DMS153 treated with DMSO at 0.1 percent for 48 hours (cell line): ENCODE results near the gene ARHGAP33.

Experiments
- DNase-seq: peaks from one replicate; lab custom pipeline; 2025; ENCODE audit not compliant: unreplicated experiment; lab: John Stamatoyannopoulos, UW

ARHGAP33 gene

GRCh38 chr19:35775298-35776101 is at the start of gene ARHGAP33:
Gene ARHGAP33, plus strand, starts transcription at chr19:35775564. Its CDS starts 95 bp downstream, at chr19:35775659.
- peak; percentile 97 for DNase-seq

- DNase-seq: no peak
Measured at GRCh38 chr19:35727053-35727955, 48.1 kb upstream of the ARHGAP33 start.

- no peak for DNase-seq
Measured at GRCh38 chr19:35727956-35728706, 47.2 kb upstream of the ARHGAP33 start.

- no peak for DNase-seq
Measured at GRCh38 chr19:35729021-35729420, 46.3 kb upstream of the ARHGAP33 start.

- no peak for DNase-seq
Measured at GRCh38 chr19:35729763-35730162, 45.6 kb upstream of the ARHGAP33 start.

GRCh38 chr19:35730326-35730725 is 45.0 kb upstream of the ARHGAP33 start:
- DNase-seq: no peak

GRCh38 chr19:35731353-35731752 is 44.0 kb upstream of the ARHGAP33 start:
- DNase-seq: no peak

- no peak for DNase-seq
Measured at GRCh38 chr19:35731779-35732405, 43.5 kb upstream of the ARHGAP33 start.

- no peak for DNase-seq
Measured at GRCh38 chr19:35732540-35733179, 42.7 kb upstream of the ARHGAP33 start.

GRCh38 chr19:35733180-35734125 is 41.9 kb upstream of the ARHGAP33 start:
- no peak for DNase-seq

GRCh38 chr19:35734273-35734672 is 41.1 kb upstream of the ARHGAP33 start:
- DNase-seq: no peak

GRCh38 chr19:35734889-35735288 is 40.5 kb upstream of the ARHGAP33 start:
- DNase-seq: no peak

GRCh38 chr19:35736913-35737886 is 38.2 kb upstream of the ARHGAP33 start:
- DNase-seq: no peak

- DNase-seq: no peak
Measured at GRCh38 chr19:35738021-35738886, 37.1 kb upstream of the ARHGAP33 start.

GRCh38 chr19:35738887-35739229 is 36.5 kb upstream of the ARHGAP33 start:
- DNase-seq: no peak

- DNase-seq: no peak
Measured at GRCh38 chr19:35739275-35740107, 35.9 kb upstream of the ARHGAP33 start.
